ENCODE measurements around the gene RSL1D1. TPM values are rescaled to one million over a fixed set of nuclear protein-coding genes. Genes with fewer than 3 reads are reported as not detected.
A peak's percentile ranks its signal among the peaks of the same experiment; 100 is the strongest.
"Not testable (repeated sequence)": the region's sequence is repeated elsewhere in the genome, so short reads cannot be mapped to it uniquely, and the experiment has no call there.

RSL1D1 gene
- total RNA-seq, 1 experiment from 2014 or later = 346 TPM

DNA sequence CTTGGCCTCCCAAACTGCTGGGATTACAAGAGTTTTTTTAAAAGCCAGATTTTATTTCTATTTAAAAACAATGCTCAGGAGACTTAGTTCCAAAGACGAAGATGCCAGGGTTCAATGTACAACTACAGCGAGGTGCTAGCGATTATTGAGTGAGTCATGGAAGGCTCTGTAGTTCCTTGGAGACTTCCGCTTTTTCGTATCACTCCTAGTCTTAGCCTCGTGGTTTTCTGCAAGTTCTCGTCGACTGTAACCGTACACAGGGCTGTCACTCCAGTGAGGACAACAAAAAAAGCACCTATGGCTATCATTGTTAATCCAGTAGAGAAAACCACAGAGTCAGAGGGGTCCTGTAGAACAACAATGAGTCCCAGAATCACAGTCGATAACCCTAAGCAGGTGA lies 31.5 kb downstream of the RSL1D1 start:
- Histone ChIP-seq H3K9me3 (peaks cover 5% of the 10 kb centered on the region; the same call in 1 of the 2 replicates), H3K27me3 (no peaks in the 10 kb centered on the region), H3K4me3 (no peak overlapping the region), H3K36me3 (no peaks in the 10 kb centered on the region)
- no peak for DNase-seq

- not testable (repeated sequence) for H3K4me3 ChIP-seq, H3K27me3 ChIP-seq, H3K9me3 ChIP-seq, H3K36me3 ChIP-seq, DNase-seq
Observed at GRCh38 chr16:11818970-11819369, 32.4 kb downstream of the RSL1D1 start.

GRCh38 chr16:11816123-11816522 lies 35.2 kb downstream of the RSL1D1 start:
- Histone ChIP-seq H3K9me3 (no peaks in the 10 kb centered on the region), H3K36me3 (no peaks in the 10 kb centered on the region), H3K27me3 (no peaks in the 10 kb centered on the region), H3K4me3 (no peak overlapping the region)
- DNase-seq = no peak

- H3K27me3 ChIP-seq, H3K36me3 ChIP-seq, DNase-seq, H3K4me3 ChIP-seq, H3K9me3 ChIP-seq: not testable (repeated sequence)
Observed at GRCh38 chr16:11814800-11815199, 36.5 kb downstream of the RSL1D1 start.

DNA sequence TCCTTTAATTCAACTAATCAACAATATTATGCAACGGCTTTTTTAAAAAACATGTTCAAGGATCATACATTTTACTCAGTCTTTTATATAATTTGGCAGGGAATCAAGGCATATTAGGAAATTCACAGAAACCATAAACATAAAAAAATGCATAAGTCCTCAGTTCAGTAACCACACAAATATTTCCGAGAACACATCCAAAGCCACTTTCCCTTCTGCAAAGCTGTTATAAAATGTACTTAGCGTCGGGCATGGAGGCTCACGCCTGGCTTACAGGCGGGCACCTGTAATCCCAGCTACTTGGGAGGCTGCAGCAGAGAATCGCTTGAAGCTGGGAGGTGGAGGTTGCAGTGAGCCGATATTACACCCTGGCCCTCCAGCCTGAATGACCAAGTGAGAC lies 44.6 kb downstream of the RSL1D1 start:
- H3K9me3 ChIP-seq = peaks cover 2% of the 10 kb centered on the region; the same call in 1 of the 2 replicates
- H3K36me3 ChIP-seq = no peaks in the 10 kb centered on the region
- no peak for DNase-seq
- no peaks in the 10 kb centered on the region for H3K27me3 ChIP-seq
- H3K4me3 ChIP-seq = no peak overlapping the region

DNA sequence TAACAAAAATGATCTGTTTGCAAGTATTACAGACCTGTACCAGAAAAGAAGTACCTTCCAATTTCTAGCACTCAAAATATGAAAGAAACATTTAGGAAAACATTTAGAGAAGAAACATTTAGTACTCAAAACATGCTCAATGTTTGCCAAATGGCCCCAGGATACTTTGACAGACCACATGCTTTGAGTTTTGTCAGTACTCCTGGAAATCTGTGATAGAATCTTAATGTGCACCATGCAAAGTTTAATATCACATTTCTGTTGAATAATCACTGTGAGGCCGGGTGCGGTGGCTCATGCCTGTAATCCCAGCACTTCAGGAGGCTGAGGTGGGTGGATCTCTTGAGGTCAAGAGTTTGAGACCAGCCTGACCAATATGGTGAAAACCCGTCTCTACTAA lies 45.8 kb downstream of the RSL1D1 start:
- no peak for DNase-seq
- peaks cover 2% of the 10 kb centered on the region; the same call in 1 of the 2 replicates for H3K9me3 ChIP-seq
- no peaks in the 10 kb centered on the region for H3K36me3 ChIP-seq

GRCh38 chr16:11801481-11802021 lies 49.8 kb downstream of the RSL1D1 start:
- Histone ChIP-seq H3K36me3 (peaks cover 1% of the 10 kb centered on the region), H3K4me3 (no peak overlapping the region), H3K9me3 (no peaks in the 10 kb centered on the region), H3K27me3 (no peaks in the 10 kb centered on the region)
- DNase-seq = peak; percentile 34

More for the DNA sequence above, 45.8 kb downstream of the RSL1D1 start:
- H3K4me3 ChIP-seq = no peak overlapping the region
- H3K27me3 ChIP-seq = no peaks in the 10 kb centered on the region

- DNase-seq = no peak
- Histone ChIP-seq H3K9me3 (no peaks in the 10 kb centered on the region), H3K27me3 (no peaks in the 10 kb centered on the region), H3K4me3 (no peak overlapping the region), H3K36me3 (peaks cover 13% of the 10 kb centered on the region)
Observed at GRCh38 chr16:11800382-11800718, 51.0 kb downstream of the RSL1D1 start.

DNA sequence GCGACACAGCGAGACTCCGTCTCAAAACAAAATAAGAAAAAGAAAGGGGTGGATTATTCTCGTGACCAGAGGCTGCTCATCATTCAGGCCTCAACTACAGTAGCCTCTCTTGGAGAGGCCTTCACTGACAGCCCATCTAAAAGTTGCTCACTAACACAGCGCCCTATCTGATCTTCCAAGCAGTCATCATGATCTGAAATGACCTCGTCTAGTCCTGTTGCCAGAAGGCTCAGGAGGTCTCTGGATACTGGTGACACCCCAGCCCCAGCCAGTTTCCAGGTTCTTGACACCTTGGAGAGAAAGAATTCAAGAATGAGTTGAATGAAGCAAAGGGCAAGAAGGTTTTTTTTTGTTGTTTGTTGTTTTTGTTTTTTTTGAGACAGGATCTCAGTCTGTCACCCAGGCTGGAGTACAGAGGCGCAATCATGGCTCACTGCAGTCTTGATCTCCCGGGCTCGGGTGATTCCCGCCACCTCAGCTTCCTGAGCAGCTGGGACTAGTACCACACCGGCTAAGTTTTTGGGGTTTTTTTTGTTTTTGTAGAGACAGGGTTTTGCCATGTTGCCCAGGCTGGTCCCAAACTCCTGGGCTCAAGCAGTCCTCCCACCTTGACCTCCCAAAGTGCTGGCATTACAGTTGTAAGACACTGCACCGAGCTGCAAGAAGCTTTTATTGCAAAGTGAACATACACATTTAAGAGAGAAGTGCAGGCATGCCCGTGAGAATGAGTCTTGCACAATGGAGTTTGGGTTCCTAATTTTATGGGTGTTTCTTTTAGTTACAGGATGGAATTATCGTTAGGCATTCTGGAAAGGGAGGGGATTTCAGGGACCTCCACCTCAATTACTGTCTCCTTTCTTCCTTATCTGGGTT lies 51.6 kb downstream of the RSL1D1 start:
- Histone ChIP-seq H3K9me3 (no peaks in the 10 kb centered on the region), H3K27me3 (no peaks in the 10 kb centered on the region), H3K36me3 (peaks cover 19% of the 10 kb centered on the region), H3K4me3 (no peak overlapping the region)
- no peak for DNase-seq

- no peak for DNase-seq
- Histone ChIP-seq H3K9me3 (no peaks in the 10 kb centered on the region), H3K4me3 (no peak overlapping the region), H3K36me3 (peaks cover 27% of the 10 kb centered on the region), H3K27me3 (no peaks in the 10 kb centered on the region)
Observed at GRCh38 chr16:11799017-11799381, 52.3 kb downstream of the RSL1D1 start.

- H3K27me3 ChIP-seq = no peaks in the 10 kb centered on the region
- H3K9me3 ChIP-seq = no peaks in the 10 kb centered on the region
- peak overlapping the region; percentile 76 for H3K4me3 ChIP-seq
- peaks cover 38% of the 10 kb centered on the region for H3K36me3 ChIP-seq
- no peak for DNase-seq
Observed at GRCh38 chr16:11797957-11798299, 53.4 kb downstream of the RSL1D1 start.

GRCh38 chr16:11797166-11797956 lies 54.0 kb downstream of the RSL1D1 start, which contains the start of gene ZC3H7A:
ZC3H7A (minus strand) TSS chr16:11797258; CDS start chr16:11782354, 14,904 bp downstream.
- Histone ChIP-seq H3K36me3 (peaks cover 43% of the 10 kb centered on the region), H3K27me3 (no peaks in the 10 kb centered on the region), H3K9me3 (no peaks in the 10 kb centered on the region), H3K4me3 (peak within 1 kb of the TSS; percentile 89)
- peak; percentile 98 for DNase-seq

DNA sequence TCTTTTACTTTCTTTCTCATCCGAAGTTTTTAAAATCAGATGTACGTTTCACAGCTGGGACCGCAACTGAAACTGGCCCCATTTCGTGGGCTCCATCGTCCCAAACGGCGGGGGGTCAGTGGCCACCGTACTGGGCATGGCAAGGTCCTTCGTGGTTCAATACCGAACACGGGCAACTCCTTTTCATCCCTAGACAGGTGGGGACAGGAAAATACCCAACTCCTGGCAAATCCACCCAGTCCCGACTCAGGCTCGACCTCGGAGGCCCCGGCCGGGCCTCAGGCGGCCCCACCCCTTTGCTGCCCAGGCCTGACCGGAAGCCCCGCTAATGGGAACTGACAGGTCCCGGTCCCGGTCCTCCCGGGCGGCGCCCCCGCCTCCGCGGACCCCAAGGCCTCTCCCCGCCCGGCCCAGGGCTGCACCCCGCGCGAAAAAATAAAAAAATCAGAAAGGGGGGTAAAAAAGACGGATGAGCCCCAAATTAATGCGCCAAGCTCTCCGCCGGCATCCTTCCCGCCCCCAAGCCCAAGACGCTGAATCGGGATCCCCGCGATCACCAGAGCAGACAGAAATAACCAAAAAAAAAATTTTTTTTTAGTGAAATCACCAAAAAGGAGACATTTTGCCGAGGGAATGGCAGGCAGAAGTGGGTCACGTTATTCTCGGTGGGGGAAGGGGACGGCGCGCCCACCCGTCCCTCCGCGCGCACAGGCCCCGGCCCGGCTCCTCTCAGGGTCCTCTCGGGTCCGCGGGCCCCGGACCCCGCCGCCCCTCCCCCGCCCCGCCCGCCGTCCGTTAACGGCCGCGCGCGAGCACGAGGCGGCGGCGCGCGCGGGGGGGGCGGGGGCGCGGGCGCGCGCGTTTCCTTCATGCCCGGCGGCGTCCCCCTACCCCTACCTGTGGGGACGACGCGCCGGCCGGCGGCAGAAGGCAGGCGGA lies 54.8 kb downstream of the RSL1D1 start:
- no peaks in the 10 kb centered on the region for H3K27me3 ChIP-seq
- H3K4me3 ChIP-seq = peak overlapping the region; percentile 89
- DNase-seq = peak; percentile 74
- H3K36me3 ChIP-seq = peaks cover 47% of the 10 kb centered on the region
- no peaks in the 10 kb centered on the region for H3K9me3 ChIP-seq

GRCh38 chr16:11795887-11796226 lies 55.5 kb downstream of the RSL1D1 start:
- H3K4me3 ChIP-seq = peak overlapping the region; percentile 89
- H3K36me3 ChIP-seq = peaks cover 53% of the 10 kb centered on the region
- no peaks in the 10 kb centered on the region for H3K9me3 ChIP-seq
- DNase-seq = no peak
- H3K27me3 ChIP-seq = no peaks in the 10 kb centered on the region

- Histone ChIP-seq H3K36me3 (peaks cover 59% of the 10 kb centered on the region), H3K4me3 (peak overlapping the region; percentile 89), H3K27me3 (no peaks in the 10 kb centered on the region), H3K9me3 (no peaks in the 10 kb centered on the region)
- DNase-seq = no peak
Observed at GRCh38 chr16:11794996-11795886, 56.1 kb downstream of the RSL1D1 start.

DNA sequence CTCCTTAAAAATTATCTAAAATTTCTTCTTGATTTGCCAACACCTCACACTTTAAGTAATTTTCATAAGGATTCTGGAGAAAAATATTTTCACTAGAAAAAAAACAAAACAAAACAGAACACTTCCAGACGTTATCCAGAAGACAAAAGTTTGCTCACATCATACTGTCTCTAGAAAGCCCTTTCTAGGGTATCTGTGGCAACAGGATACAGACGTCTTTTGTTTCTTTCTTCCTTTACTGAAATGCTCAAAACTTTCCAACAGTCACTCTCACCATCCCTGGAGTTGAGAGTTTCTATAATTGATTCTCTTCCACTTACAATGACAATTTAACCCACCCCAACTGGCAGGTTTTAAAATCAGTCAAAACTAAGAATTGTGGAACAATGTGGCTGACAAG lies 56.9 kb downstream of the RSL1D1 start:
- H3K27me3 ChIP-seq = no peaks in the 10 kb centered on the region
- DNase-seq = no peak
- H3K9me3 ChIP-seq = no peaks in the 10 kb centered on the region
- H3K36me3 ChIP-seq = peaks cover 65% of the 10 kb centered on the region
- no peak overlapping the region for H3K4me3 ChIP-seq
